Measurements from ENCODE around the gene TSC22D1.

DNA sequence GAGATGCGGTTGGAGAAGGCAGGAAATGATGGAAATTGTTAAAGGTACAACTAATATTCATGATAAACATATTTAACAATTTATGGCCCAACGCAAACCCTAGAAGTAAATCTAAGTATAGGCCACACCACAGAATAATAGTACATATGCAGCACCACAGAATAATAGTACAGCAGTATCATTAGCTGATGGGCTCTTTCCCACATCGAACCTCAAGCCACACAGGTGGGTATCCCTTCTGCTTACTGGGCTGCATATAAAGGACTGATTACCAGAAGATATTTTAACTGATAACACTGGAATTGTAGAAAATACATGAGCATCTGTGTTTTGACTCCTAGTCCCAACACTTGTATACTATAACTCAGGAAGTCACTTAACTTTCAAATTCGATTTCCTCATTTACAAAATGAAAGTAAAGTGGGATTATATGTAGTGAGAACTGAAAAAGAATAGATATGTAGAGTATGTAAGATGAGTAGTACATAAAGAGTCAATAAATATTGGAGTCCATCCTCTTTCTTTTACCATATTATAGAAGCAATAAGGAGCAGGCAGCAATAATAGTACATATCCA lies 91.5 kb downstream of the TSC22D1 start:
- TF ChIP-seq, protein P1, sequence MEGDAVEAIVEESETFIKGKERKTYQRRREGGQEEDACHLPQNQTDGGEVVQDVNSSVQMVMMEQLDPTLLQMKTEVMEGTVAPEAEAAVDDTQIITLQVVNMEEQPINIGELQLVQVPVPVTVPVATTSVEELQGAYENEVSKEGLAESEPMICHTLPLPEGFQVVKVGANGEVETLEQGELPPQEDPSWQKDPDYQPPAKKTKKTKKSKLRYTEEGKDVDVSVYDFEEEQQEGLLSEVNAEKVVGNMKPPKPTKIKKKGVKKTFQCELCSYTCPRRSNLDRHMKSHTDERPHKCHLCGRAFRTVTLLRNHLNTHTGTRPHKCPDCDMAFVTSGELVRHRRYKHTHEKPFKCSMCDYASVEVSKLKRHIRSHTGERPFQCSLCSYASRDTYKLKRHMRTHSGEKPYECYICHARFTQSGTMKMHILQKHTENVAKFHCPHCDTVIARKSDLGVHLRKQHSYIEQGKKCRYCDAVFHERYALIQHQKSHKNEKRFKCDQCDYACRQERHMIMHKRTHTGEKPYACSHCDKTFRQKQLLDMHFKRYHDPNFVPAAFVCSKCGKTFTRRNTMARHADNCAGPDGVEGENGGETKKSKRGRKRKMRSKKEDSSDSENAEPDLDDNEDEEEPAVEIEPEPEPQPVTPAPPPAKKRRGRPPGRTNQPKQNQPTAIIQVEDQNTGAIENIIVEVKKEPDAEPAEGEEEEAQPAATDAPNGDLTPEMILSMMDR (conservative IDR thresholded peaks at IDR 0.05; ENCODE audit: low read depth, low read length), result no peak
- TF ChIP-seq EZH2 (IDR thresholded peaks at IDR 0.05; ENCODE audit: borderline replicate concordance, low read depth, low read length, poor library complexity, severe bottlenecking), result no peak

Measured in A673 (cell line).